ENCODE data around the gene WDPCP.

GRCh38 chr2:63525905-63526304, 62.4 kb downstream of the WDPCP start:
- no peak for TF ChIP-seq POLR2AphosphoS5 (IDR thresholded peaks at IDR 0.05; ENCODE audit: low read depth)
- no peak for TF ChIP-seq CTCF (conservative IDR thresholded peaks at IDR 0.05; ENCODE audit: low read depth in 2 of 2)
- TF ChIP-seq CREB1 (CRISPR knock-in tag; IDR thresholded peaks at IDR 0.05; ENCODE audit: low read depth): no peak
- TF ChIP-seq, protein P1, sequence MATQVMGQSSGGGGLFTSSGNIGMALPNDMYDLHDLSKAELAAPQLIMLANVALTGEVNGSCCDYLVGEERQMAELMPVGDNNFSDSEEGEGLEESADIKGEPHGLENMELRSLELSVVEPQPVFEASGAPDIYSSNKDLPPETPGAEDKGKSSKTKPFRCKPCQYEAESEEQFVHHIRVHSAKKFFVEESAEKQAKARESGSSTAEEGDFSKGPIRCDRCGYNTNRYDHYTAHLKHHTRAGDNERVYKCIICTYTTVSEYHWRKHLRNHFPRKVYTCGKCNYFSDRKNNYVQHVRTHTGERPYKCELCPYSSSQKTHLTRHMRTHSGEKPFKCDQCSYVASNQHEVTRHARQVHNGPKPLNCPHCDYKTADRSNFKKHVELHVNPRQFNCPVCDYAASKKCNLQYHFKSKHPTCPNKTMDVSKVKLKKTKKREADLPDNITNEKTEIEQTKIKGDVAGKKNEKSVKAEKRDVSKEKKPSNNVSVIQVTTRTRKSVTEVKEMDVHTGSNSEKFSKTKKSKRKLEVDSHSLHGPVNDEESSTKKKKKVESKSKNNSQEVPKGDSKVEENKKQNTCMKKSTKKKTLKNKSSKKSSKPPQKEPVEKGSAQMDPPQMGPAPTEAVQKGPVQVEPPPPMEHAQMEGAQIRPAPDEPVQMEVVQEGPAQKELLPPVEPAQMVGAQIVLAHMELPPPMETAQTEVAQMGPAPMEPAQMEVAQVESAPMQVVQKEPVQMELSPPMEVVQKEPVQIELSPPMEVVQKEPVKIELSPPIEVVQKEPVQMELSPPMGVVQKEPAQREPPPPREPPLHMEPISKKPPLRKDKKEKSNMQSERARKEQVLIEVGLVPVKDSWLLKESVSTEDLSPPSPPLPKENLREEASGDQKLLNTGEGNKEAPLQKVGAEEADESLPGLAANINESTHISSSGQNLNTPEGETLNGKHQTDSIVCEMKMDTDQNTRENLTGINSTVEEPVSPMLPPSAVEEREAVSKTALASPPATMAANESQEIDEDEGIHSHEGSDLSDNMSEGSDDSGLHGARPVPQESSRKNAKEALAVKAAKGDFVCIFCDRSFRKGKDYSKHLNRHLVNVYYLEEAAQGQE (IDR thresholded peaks at IDR 0.05; ENCODE audit: unreplicated experiment): no peak
- TF ChIP-seq ETS1 (IDR thresholded peaks at IDR 0.05): no peak
- no peak for TF ChIP-seq EZH2phosphoT487 (IDR thresholded peaks at IDR 0.05; ENCODE audit: unreplicated experiment)
- TF ChIP-seq EZH2 (IDR thresholded peaks at IDR 0.05; ENCODE audit: low read depth, unreplicated experiment): no peak
- TF ChIP-seq ZNF114 (CRISPR knock-in tag; IDR thresholded peaks at IDR 0.05): no peak
- no peak for TF ChIP-seq STAT1 (IDR thresholded peaks at IDR 0.05; ENCODE audit: unreplicated experiment)
- no peak for TF ChIP-seq JUNB (IDR thresholded peaks at IDR 0.05; ENCODE audit: unreplicated experiment)
- no peak for TF ChIP-seq NANOG (IDR thresholded peaks at IDR 0.05; ENCODE audit: borderline replicate concordance)
- no peak for TF ChIP-seq ZNF331 (CRISPR knock-in tag; IDR thresholded peaks at IDR 0.05; ENCODE audit: low read depth)
